OCI-M2 (cell line): Measurements from ENCODE around the gene TMEM47.

ENCODE experiments used
- DNase-seq: peaks from one replicate; lab custom pipeline; 2025; ENCODE audit not compliant: unreplicated experiment; lab: John Stamatoyannopoulos, UW

Gene TMEM47

GRCh38 chrX:34586346-34586911 lies 70.7 kb downstream of the TMEM47 start:
- no peak for DNase-seq

- DNase-seq: no peak
Observed at GRCh38 chrX:34585561-34585960, 71.5 kb downstream of the TMEM47 start.

- no peak for DNase-seq
Observed at GRCh38 chrX:34584781-34585180, 72.3 kb downstream of the TMEM47 start.

- DNase-seq: no peak
Observed at GRCh38 chrX:34580069-34580468, 77.0 kb downstream of the TMEM47 start.

GRCh38 chrX:34578237-34578636 lies 78.8 kb downstream of the TMEM47 start:
- DNase-seq: no peak
